ENCODE results near the gene FITM1. TPM values are rescaled to one million over a fixed set of nuclear protein-coding genes. Genes with fewer than 3 reads are reported as not detected.

Gene FITM1
- total and polyA plus RNA-seq, 2 experiments from 2014 or later, result 0.53 TPM; not detected in 1

- no peak for TF ChIP-seq CTCF (conservative IDR thresholded peaks at IDR 0.05; ENCODE audit: low read depth in 2 of 2)
- TF ChIP-seq ZNF114 (CRISPR knock-in tag; IDR thresholded peaks at IDR 0.05), result no peak
- TF ChIP-seq REST (IDR thresholded peaks at IDR 0.05; ENCODE audit: unreplicated experiment), result no peak
- no peak for TF ChIP-seq EZH2 (IDR thresholded peaks at IDR 0.05; ENCODE audit: low read depth, unreplicated experiment)
- TF ChIP-seq POLR2AphosphoS5 (IDR thresholded peaks at IDR 0.05; ENCODE audit: low read depth), result no peak
- TF ChIP-seq STAT1 (IDR thresholded peaks at IDR 0.05; ENCODE audit: unreplicated experiment), result no peak
- TF ChIP-seq ETS1 (IDR thresholded peaks at IDR 0.05), result no peak
These were observed 37.1 kb downstream of the FITM1 start (continued) for GRCh38 chr14:24167469-24168114.

- peaks cover 7% of the 10 kb centered on the region; the same call in 1 of the 2 replicates for H3F3A ChIP-seq (replicated peaks; ENCODE audit: low read depth)
- H3K79me2 ChIP-seq (replicated peaks; ENCODE audit: insufficient read depth), result no peaks in the 10 kb centered on the region
- H3K36me3 ChIP-seq (ENCODE audit: insufficient read depth), result no peaks in the 10 kb centered on the region
- Mint-ChIP-seq H3K27ac (peak within 1 kb of the TSS; percentile 82), H3K36me3 (ENCODE audit: low read depth) (peaks cover 11% of the 10 kb centered on the region; the same call in 2 of the 3 replicates), H3K9me3 (no peaks in the 10 kb centered on the region), H3K4me1 (peaks cover 4% of the 10 kb centered on the region; the same call in 1 of the 3 replicates), H3K27me3 (ENCODE audit: insufficient read depth, low read depth, poor library complexity) (peaks cover 19% of the 10 kb centered on the region), H3K4me3 (peak within 1 kb of the TSS; percentile 87)
- H3K9me2 ChIP-seq (ENCODE audit: insufficient read depth), result no peaks in the 10 kb centered on the region
- ATAC-seq (peak; percentile 92), DNase-seq (ENCODE audit: low spot score) (peak; percentile 100)
- H3K4me3 ChIP-seq, result peak within 1 kb of the TSS; percentile 81
- H3K4me2 ChIP-seq, result peak within 1 kb of the TSS; percentile 100
- H3K4me1 ChIP-seq (ENCODE audit: insufficient read depth), result 0 out of 2 replicates have a peak, but pooled peaks cover 3% of the 10 kb centered on the region
- no peaks in the 10 kb centered on the region; the same call in 1 of the 2 replicates for H4K20me1 ChIP-seq (replicated peaks; ENCODE audit: insufficient read depth)
- H3K27me3 ChIP-seq (ENCODE audit: insufficient read depth), result no peaks in the 10 kb centered on the region
- H2AFZ ChIP-seq, result peak within 1 kb of the TSS; percentile 99
- H3K27ac ChIP-seq (ENCODE audit: low read depth), result peak within 1 kb of the TSS; percentile 43; the same call in 1 of the 2 replicates
- peak; percentile 49; the same call in 1 of the 2 replicates for TF ChIP-seq POLR2AphosphoS5 (IDR thresholded peaks at IDR 0.05; ENCODE audit: low read depth)
- TF ChIP-seq ZNF331 (CRISPR knock-in tag; IDR thresholded peaks at IDR 0.05; ENCODE audit: low read depth), result no peak
- no peak for TF ChIP-seq ZNF114 (CRISPR knock-in tag; IDR thresholded peaks at IDR 0.05)
- no peak for TF ChIP-seq STAT1 (IDR thresholded peaks at IDR 0.05; ENCODE audit: unreplicated experiment)
- TF ChIP-seq REST (IDR thresholded peaks at IDR 0.05; ENCODE audit: unreplicated experiment), result no peak
- peak; percentile 10; the same call in 1 of the 2 replicates for TF ChIP-seq ETS1 (IDR thresholded peaks at IDR 0.05)
- TF ChIP-seq EZH2 (IDR thresholded peaks at IDR 0.05; ENCODE audit: low read depth, unreplicated experiment), result no peak
- TF ChIP-seq EZH2phosphoT487 (IDR thresholded peaks at IDR 0.05; ENCODE audit: unreplicated experiment), result no peak
- no peak for TF ChIP-seq NANOG (IDR thresholded peaks at IDR 0.05; ENCODE audit: borderline replicate concordance)
These were observed 41.2 kb downstream of the FITM1 start, which contains the start of gene REC8 for GRCh38 chr14:24171422-24172260. Gene REC8, plus strand, starts transcription at chr14:24172080. Its CDS starts 473 bp downstream, at chr14:24172553.
